ENCODE data around the gene CPXM2. TPM values are rescaled to one million over a fixed set of nuclear protein-coding genes. Genes with fewer than 3 reads are reported as not detected.

Gene CPXM2
- total RNA-seq, 1 donor from 2014 or later, result 0.14 TPM

GRCh38 chr10:123884351-123884906, 7.2 kb downstream of the CPXM2 start:
- H3K4me3 Mint-ChIP-seq (ENCODE audit: low read depth), result no peak overlapping the region
- no peak for DNase-seq (ENCODE audit: low spot score, unreplicated experiment)
- peaks cover 40% of the 10 kb centered on the region for H3K27me3 Mint-ChIP-seq
- H3K36me3 Mint-ChIP-seq (ENCODE audit: insufficient read depth), result no peaks in the 10 kb centered on the region
- peaks cover 2% of the 10 kb centered on the region for H3K4me1 Mint-ChIP-seq (ENCODE audit: low read depth)
- TF ChIP-seq, protein P1, sequence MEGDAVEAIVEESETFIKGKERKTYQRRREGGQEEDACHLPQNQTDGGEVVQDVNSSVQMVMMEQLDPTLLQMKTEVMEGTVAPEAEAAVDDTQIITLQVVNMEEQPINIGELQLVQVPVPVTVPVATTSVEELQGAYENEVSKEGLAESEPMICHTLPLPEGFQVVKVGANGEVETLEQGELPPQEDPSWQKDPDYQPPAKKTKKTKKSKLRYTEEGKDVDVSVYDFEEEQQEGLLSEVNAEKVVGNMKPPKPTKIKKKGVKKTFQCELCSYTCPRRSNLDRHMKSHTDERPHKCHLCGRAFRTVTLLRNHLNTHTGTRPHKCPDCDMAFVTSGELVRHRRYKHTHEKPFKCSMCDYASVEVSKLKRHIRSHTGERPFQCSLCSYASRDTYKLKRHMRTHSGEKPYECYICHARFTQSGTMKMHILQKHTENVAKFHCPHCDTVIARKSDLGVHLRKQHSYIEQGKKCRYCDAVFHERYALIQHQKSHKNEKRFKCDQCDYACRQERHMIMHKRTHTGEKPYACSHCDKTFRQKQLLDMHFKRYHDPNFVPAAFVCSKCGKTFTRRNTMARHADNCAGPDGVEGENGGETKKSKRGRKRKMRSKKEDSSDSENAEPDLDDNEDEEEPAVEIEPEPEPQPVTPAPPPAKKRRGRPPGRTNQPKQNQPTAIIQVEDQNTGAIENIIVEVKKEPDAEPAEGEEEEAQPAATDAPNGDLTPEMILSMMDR (IDR thresholded peaks at IDR 0.05; ENCODE audit: unreplicated experiment), result no peak
- H3K27ac Mint-ChIP-seq, result no peak overlapping the region
- no peaks in the 10 kb centered on the region for H3K9me3 Mint-ChIP-seq (ENCODE audit: low read depth)

DNA sequence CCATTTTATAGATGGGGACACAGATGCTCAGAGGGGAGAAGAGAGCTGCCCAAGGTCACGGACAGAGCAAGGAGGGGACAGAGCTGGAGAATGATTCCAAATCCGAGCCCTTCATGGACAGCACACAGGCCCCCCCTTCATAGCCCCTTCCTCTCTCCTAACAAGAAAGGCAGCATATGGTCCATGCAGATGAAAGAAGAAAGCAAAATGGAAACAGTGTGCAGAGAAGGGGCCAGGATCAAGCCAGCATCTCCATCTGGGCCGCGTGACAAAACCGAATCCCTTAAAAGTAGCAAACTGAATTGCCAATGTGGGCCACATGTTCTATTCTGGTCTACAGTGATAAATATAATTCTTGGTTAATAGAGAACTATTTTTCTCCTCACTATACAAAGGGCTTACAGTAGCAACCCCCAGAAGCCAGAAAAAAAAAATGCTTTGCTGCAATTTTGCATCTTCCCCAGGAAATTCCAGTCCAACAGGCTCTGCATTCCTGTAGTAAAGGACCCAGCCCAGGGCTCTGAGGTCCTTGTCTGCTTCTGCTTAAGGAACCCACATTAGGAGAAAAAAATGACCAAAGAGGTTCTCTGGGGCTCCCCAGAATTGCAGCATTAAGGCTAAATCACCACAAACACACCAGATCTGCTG, 7.8 kb downstream of the CPXM2 start:
- no peak overlapping the region for H3K27ac Mint-ChIP-seq
- no peaks in the 10 kb centered on the region for H3K9me3 Mint-ChIP-seq (ENCODE audit: low read depth)
- H3K36me3 Mint-ChIP-seq (ENCODE audit: insufficient read depth), result no peaks in the 10 kb centered on the region
- no peak overlapping the region for H3K4me3 Mint-ChIP-seq (ENCODE audit: low read depth)
- peaks cover 2% of the 10 kb centered on the region for H3K4me1 Mint-ChIP-seq (ENCODE audit: low read depth)
- no peak for DNase-seq (ENCODE audit: low spot score, unreplicated experiment)
- TF ChIP-seq, protein P1 (IDR thresholded peaks at IDR 0.05; ENCODE audit: unreplicated experiment), result no peak
- H3K27me3 Mint-ChIP-seq, result peaks cover 34% of the 10 kb centered on the region

DNA sequence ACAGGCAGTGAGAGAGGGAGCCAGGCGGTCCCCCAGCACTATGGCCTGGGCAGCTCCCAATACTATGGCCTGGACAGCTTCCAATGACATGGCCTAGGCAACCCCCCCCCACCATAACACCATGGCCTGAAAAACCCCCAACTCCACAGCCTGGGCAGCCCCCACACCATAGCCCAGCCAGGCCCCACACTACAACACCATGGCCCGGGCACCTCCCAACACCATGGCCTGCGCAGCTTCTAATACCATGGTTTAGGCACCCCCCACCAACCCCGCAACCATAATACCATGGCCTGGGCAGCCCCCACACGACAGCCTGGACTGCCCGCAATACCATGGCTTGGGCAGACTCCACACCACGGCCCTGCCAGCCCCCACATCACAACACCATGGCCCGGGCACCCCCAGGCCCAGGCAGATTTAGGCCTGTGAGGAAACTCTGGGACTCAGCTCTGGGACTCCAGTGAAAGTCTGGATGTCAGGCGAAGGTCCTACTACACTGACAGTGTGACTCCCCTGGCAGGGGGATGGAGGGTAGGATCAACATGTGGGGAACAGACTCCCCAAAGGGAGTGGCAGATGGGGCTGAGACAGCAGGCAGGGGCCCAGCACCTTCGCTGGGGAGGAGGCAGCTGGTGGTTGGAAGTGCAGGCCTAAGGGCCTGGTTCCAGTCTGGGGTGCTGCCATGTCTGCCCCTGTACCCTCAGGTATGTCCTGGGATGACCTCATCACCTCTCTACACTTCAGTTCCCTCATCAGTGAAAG, 8.7 kb downstream of the CPXM2 start:
- Mint-ChIP-seq H3K27me3 (peaks cover 25% of the 10 kb centered on the region), H3K4me3 (ENCODE audit: low read depth) (no peak overlapping the region), H3K4me1 (ENCODE audit: low read depth) (peaks cover 2% of the 10 kb centered on the region), H3K9me3 (ENCODE audit: low read depth) (no peaks in the 10 kb centered on the region), H3K36me3 (ENCODE audit: insufficient read depth) (no peaks in the 10 kb centered on the region), H3K27ac (no peak overlapping the region)
- DNase-seq (ENCODE audit: low spot score, unreplicated experiment), result no peak
- TF ChIP-seq, protein P1 (IDR thresholded peaks at IDR 0.05; ENCODE audit: unreplicated experiment), result no peak

DNA sequence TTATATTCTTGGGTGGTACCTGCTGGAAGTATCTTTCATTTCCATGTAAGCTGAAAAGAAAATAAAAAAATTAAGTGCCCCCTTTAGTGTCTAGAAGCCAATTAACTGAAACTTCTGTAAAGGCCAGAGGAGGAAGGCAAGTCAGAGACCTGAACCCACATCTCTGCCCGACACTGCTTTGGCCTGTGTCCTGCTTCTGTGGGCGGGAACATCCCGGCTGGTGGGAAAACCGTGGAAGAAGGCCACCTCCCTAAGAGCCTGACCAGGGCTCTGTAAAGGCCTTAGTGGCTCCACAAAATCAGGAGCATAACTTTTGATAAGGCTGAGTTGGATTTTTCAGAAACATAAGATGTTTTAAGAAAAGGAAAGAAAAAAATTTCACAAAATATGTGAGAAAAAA, 9.4 kb downstream of the CPXM2 start:
- Mint-ChIP-seq H3K27me3 (peaks cover 20% of the 10 kb centered on the region), H3K9me3 (ENCODE audit: low read depth) (no peaks in the 10 kb centered on the region), H3K4me1 (ENCODE audit: low read depth) (peaks cover 2% of the 10 kb centered on the region), H3K4me3 (ENCODE audit: low read depth) (no peak overlapping the region), H3K27ac (no peak overlapping the region), H3K36me3 (ENCODE audit: insufficient read depth) (no peaks in the 10 kb centered on the region)
- DNase-seq (ENCODE audit: low spot score, unreplicated experiment), result no peak
- TF ChIP-seq, protein P1 (IDR thresholded peaks at IDR 0.05; ENCODE audit: unreplicated experiment), result no peak

GRCh38 chr10:123879606-123880257, 11.9 kb downstream of the CPXM2 start:
- H3K27ac Mint-ChIP-seq, result no peak overlapping the region
- DNase-seq (ENCODE audit: low spot score, unreplicated experiment), result no peak
- H3K36me3 Mint-ChIP-seq (ENCODE audit: insufficient read depth), result no peaks in the 10 kb centered on the region
- no peaks in the 10 kb centered on the region for H3K9me3 Mint-ChIP-seq (ENCODE audit: low read depth)
- H3K4me3 Mint-ChIP-seq (ENCODE audit: low read depth), result no peak overlapping the region
- TF ChIP-seq, protein P1 (IDR thresholded peaks at IDR 0.05; ENCODE audit: unreplicated experiment), result no peak
- H3K4me1 Mint-ChIP-seq (ENCODE audit: low read depth), result peaks cover 2% of the 10 kb centered on the region
- H3K27me3 Mint-ChIP-seq, result peaks cover 9% of the 10 kb centered on the region
